ENCODE results near the gene DUSP10. TPM values are rescaled to one million over a fixed set of nuclear protein-coding genes. Genes with fewer than 3 reads are reported as not detected.

DUSP10 gene
- total RNA-seq, 1 donor from 2014 or later, result 2.6 TPM

DNA sequence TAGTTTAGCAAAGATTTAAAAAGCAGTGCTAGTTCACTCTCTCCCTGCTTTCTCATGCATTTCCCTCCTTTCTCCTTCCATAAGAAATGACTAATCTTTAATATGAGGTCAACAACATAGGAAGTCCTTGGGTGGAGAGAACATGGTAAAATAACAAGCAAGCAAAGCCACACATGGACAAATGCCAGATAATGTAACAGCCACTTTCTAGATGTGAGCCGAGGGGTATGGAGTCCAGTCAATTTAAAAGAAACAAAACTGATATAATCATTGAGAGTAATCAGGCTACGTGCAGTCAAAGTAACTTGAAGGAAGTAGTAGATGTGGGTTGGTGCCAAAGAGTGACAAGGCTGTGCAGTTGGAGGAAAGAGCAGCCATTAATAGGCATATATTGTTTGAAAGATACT, 69.6 kb downstream of the DUSP10 start:
- Mint-ChIP-seq H3K27ac (no peak overlapping the region), H3K4me1 (no peaks in the 10 kb centered on the region), H3K9me3 (no peaks in the 10 kb centered on the region), H3K27me3 (ENCODE audit: insufficient read depth, low read depth) (no peaks in the 10 kb centered on the region), H3K4me3 (no peak overlapping the region), H3K36me3 (no peaks in the 10 kb centered on the region)
- no peaks in the 10 kb centered on the region for H4K20me1 ChIP-seq (ENCODE audit: low read depth)
- H2AFZ ChIP-seq (replicated peaks), result no peak overlapping the region
- no peak overlapping the region for H3K9ac ChIP-seq
- no peak for DNase-seq (ENCODE audit: low spot score)
- TF ChIP-seq EZH2phosphoT487 (IDR thresholded peaks at IDR 0.05), result no peak
- no peak for TF ChIP-seq EZH2 (IDR thresholded peaks at IDR 0.05)
- TF ChIP-seq, protein P1, sequence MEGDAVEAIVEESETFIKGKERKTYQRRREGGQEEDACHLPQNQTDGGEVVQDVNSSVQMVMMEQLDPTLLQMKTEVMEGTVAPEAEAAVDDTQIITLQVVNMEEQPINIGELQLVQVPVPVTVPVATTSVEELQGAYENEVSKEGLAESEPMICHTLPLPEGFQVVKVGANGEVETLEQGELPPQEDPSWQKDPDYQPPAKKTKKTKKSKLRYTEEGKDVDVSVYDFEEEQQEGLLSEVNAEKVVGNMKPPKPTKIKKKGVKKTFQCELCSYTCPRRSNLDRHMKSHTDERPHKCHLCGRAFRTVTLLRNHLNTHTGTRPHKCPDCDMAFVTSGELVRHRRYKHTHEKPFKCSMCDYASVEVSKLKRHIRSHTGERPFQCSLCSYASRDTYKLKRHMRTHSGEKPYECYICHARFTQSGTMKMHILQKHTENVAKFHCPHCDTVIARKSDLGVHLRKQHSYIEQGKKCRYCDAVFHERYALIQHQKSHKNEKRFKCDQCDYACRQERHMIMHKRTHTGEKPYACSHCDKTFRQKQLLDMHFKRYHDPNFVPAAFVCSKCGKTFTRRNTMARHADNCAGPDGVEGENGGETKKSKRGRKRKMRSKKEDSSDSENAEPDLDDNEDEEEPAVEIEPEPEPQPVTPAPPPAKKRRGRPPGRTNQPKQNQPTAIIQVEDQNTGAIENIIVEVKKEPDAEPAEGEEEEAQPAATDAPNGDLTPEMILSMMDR (IDR thresholded peaks at IDR 0.05), result no peak
- H3K79me2 ChIP-seq (ENCODE audit: low read depth), result no peaks in the 10 kb centered on the region
- no peaks in the 10 kb centered on the region for H3K36me3 ChIP-seq
- H3K9me3 ChIP-seq (ENCODE audit: low read depth), result no peaks in the 10 kb centered on the region
- no peak overlapping the region for H3K4me3 ChIP-seq
- H3K27ac ChIP-seq, result no peak overlapping the region
- no peaks in the 10 kb centered on the region for H3F3A ChIP-seq (ENCODE audit: low read depth)
- no peaks in the 10 kb centered on the region for H3K4me1 ChIP-seq
- no peaks in the 10 kb centered on the region for H3K27me3 ChIP-seq
- H3K4me2 ChIP-seq, result no peak overlapping the region

DNA sequence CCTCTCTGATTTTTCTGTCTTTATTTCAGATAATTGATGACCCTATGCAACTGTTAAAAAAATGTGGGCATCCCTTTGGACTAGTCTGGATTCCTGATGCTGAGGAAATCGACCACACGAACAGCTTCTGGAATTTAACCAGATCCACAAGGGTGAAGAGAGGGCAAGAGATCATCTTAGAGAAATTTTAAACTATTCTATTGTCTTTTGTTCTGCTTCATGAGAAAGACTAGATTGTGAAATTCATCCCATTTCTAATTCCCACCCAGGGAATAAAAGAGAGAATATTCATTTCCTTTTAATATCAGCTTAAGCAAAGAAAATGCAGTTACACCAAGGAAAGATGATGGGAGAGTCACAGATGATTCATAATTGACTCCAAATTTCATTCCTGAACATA, 71.8 kb downstream of the DUSP10 start:
- H2AFZ ChIP-seq (replicated peaks), result no peak overlapping the region
- H3K27me3 Mint-ChIP-seq (ENCODE audit: insufficient read depth, low read depth), result no peaks in the 10 kb centered on the region
- no peak overlapping the region for H3K9ac ChIP-seq
- no peak for DNase-seq (ENCODE audit: low spot score)
- no peak overlapping the region for H3K27ac ChIP-seq
- no peak overlapping the region for H3K4me2 ChIP-seq
- H3K4me3 ChIP-seq, result no peak overlapping the region
- no peaks in the 10 kb centered on the region for H3K36me3 ChIP-seq
- H3K4me1 Mint-ChIP-seq, result no peaks in the 10 kb centered on the region
- H3K9me3 ChIP-seq (ENCODE audit: low read depth), result no peaks in the 10 kb centered on the region
- no peak overlapping the region for H3K4me3 Mint-ChIP-seq
- H3K36me3 Mint-ChIP-seq, result no peaks in the 10 kb centered on the region
- no peaks in the 10 kb centered on the region for H3K4me1 ChIP-seq
- H3K27me3 ChIP-seq, result no peaks in the 10 kb centered on the region
- no peaks in the 10 kb centered on the region for H3F3A ChIP-seq (ENCODE audit: low read depth)
- no peaks in the 10 kb centered on the region for H3K79me2 ChIP-seq (ENCODE audit: low read depth)
- H3K9me3 Mint-ChIP-seq, result no peaks in the 10 kb centered on the region
- no peak for TF ChIP-seq EZH2 (IDR thresholded peaks at IDR 0.05)
- TF ChIP-seq EZH2phosphoT487 (IDR thresholded peaks at IDR 0.05), result no peak
- TF ChIP-seq, protein P1 (IDR thresholded peaks at IDR 0.05), result no peak
- H4K20me1 ChIP-seq (ENCODE audit: low read depth), result no peaks in the 10 kb centered on the region
- H3K27ac Mint-ChIP-seq, result no peak overlapping the region

DNA sequence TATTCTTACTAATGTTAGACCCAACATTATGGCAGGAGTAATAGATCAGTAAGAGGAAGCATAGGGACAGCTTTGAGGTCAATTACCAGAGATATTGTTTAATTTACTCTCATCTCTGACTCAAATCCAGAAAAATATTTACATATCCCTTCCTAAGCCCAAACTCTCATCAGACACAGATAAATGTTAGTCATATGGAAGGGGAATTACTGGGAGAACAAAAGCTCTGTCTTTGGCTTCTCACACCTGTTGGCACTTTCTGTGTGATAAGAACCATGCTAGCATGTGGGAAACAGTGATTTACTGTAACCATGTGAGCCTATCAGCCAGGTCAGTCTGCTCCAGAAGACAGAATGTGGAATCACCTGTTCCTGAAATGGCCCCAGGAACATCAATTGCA, 72.4 kb downstream of the DUSP10 start:
- no peak for DNase-seq (ENCODE audit: low spot score)
- H3K27ac Mint-ChIP-seq, result no peak overlapping the region
- H3K27me3 Mint-ChIP-seq (ENCODE audit: insufficient read depth, low read depth), result no peaks in the 10 kb centered on the region
- H3K27ac ChIP-seq, result no peak overlapping the region
- no peak overlapping the region for H3K9ac ChIP-seq
- TF ChIP-seq EZH2 (IDR thresholded peaks at IDR 0.05), result no peak
- TF ChIP-seq, protein P1 (IDR thresholded peaks at IDR 0.05), result no peak
- no peak for TF ChIP-seq EZH2phosphoT487 (IDR thresholded peaks at IDR 0.05)
- no peak overlapping the region for H3K4me3 ChIP-seq
- no peaks in the 10 kb centered on the region for H3K36me3 Mint-ChIP-seq
- H3K27me3 ChIP-seq, result no peaks in the 10 kb centered on the region
- no peaks in the 10 kb centered on the region for H3K9me3 Mint-ChIP-seq
- H3K9me3 ChIP-seq (ENCODE audit: low read depth), result no peaks in the 10 kb centered on the region
- H2AFZ ChIP-seq (replicated peaks), result no peak overlapping the region
- no peak overlapping the region for H3K4me3 Mint-ChIP-seq
- no peak overlapping the region for H3K4me2 ChIP-seq
- H3K79me2 ChIP-seq (ENCODE audit: low read depth), result no peaks in the 10 kb centered on the region
- no peaks in the 10 kb centered on the region for H4K20me1 ChIP-seq (ENCODE audit: low read depth)
- no peaks in the 10 kb centered on the region for H3K4me1 Mint-ChIP-seq
- H3F3A ChIP-seq (ENCODE audit: low read depth), result no peaks in the 10 kb centered on the region
- H3K4me1 ChIP-seq, result no peaks in the 10 kb centered on the region
- no peaks in the 10 kb centered on the region for H3K36me3 ChIP-seq

Data from neural progenitor cell (in vitro differentiated cells).